Heart right ventricle (tissue), 16 donors: ENCODE data around the gene FBXO45. TPM values are rescaled to one million over a fixed set of nuclear protein-coding genes. Genes with fewer than 3 reads are reported as not detected.
A peak's percentile ranks its signal among the peaks of the same experiment; 100 is the strongest.

Experiments
- ATAC-seq, 8 donors: fragments of 200-7000 bp; cut with Tn5 transposase; one replicate each; pipeline ENCODE4 v1.9.1; 2020; ENCODE audit warnings: mild to moderate bottlenecking in 8 of 8, moderate library complexity in 8 of 8, moderate number of reproducible peaks in 1 of 8
- DNase-seq, 2 donors: peaks; one replicate each; pipeline ENCODE4 v3.0.0-alpha.2; 2020
- H3K27ac ChIP-seq, 10 donors: fragments of 200-600 bp; sonication (generic) in 2 of 10; one replicate each; pipeline versions ENCODE4 v1.5.0 to v1.8.0; 2020 to 2022; ENCODE audit warnings: mild to moderate bottlenecking in 3 of 10
- H3K27me3 ChIP-seq, 7 donors: fragments of 200-600 bp; one replicate each; pipeline ENCODE4 v1.8.0; 2021 to 2022; ENCODE audit warnings: mild to moderate bottlenecking in 2 of 7
- H3K36me3 ChIP-seq, 9 donors: fragments of 200-600 bp; sonication (generic) in 1 of 9; one replicate each; pipeline versions ENCODE4 v1.5.0 to v1.8.0; 2020 to 2022; ENCODE audit warnings: mild to moderate bottlenecking in 2 of 9
- H3K4me1 ChIP-seq, 9 donors: fragments of 200-600 bp; sonication (generic) in 1 of 9; one replicate each; pipeline versions ENCODE4 v1.5.0 to v1.8.0; 2020 to 2022; ENCODE audit warnings: mild to moderate bottlenecking in 4 of 9
- H3K4me3 ChIP-seq, 10 donors: fragments of 200-600 bp; sonication (generic) in 2 of 10; one replicate each; pipeline versions ENCODE4 v1.5.0 to v1.8.0; 2020 to 2022; ENCODE audit warnings: mild to moderate bottlenecking in 7 of 10, moderate library complexity in 2 of 10
- H3K9me3 ChIP-seq, 11 donors: fragments of 200-600 bp in 10 of 11; sonication (generic) in 2 of 11; one replicate each; pipeline versions ENCODE4 v1.5.0 to v1.8.0; 2013 to 2022; ENCODE audit warnings: mild to moderate bottlenecking in 2 of 11, control low read depth in 1 of 11, moderate library complexity in 1 of 11
- CTCF ChIP-seq, 9 donors: fragments of 200-600 bp; sonication (generic) in 2 of 9; IDR thresholded peaks; one replicate each; pipeline versions ENCODE4 v1.5.0 to v1.8.0; 2021 to 2022; ENCODE audit warnings: antibody characterized with exemption in 9 of 9, mild to moderate bottlenecking in 5 of 9, moderate library complexity in 1 of 9
- WGBS, 2 donors: extraction: QIAGEN DNeasy Blood & Tissue Kit; methylation state at CpG; one replicate each; pipeline ENCODE4 v1.1.7; 2013; ENCODE audit warnings: inconsistent platforms in 1 of 2; 5-methylcytosine and 5-hydroxymethylcytosine counted together
- intact Hi-C, 10 donors: fragments of 100-400 bp; cut with DNase I; formaldehyde crosslinking; loops; one replicate each; pipeline versions ENCODE4 v1.11.1 to v1.14.2; 2022
- polyA plus RNA-seq, 2 donors: library from polyadenylated mRNA; stranded (reverse); fragments of 200-250 nt; gene quantifications; one replicate each; pipeline ENCODE4 v1.2.3, GENCODE V29; 2013
- total RNA-seq, 10 donors: library from RNA; stranded (reverse); fragmentation: NEBNext Ultra II Directional in 3 of 10; extraction: Animal tissue kit (Norgen Biotek cat#: 25700) in 3 of 10; gene quantifications; one replicate each; pipeline versions ENCODE4 v1.2.1 to v1.2.4, GENCODE V29; 2021 to 2023
- donor health status: Arrhythmogenic right ventricular cardiomyopathy.
- donor health status: ischemic (EF 13 %, LVEDD 7.1; RV severe dilation, severe dysfunction).
- donor health status: healthy with polysubstance abuse.
- donor health status: DM: no; HTN: yes; CAD: no.
- donor health status: DM: no; HTN: no; CAD: no.
- donor health status: ischemic (EF 25% LVEDD 6.9; RV normal size, moderate dysfunction).
- donor health status: ischemic (EF 25% LVEDD 5.7; RV mildly dilated, moderate dysfunction).
- donor health status: healthy.
- donor health status: DM: yes; HTN: yes; CAD: no.
- donor health status: Ischemic cardiomyopathy.
- donor health status: ischemic (EF 35%, LVEDD 5.7; RV mildly dilated, moderate dysfunction).
- donor health status: nonischemic (EF 11% LVEDD 7.7; RV severe dilation, severe dysfunction).
- donor health status: DM: yes; HTN: yes; CAD: no.
- donor health status: PGD.
- donor health status: ischemic (EF 29% LVEDD 5.4; RV normal size, mild dysfunction).
- donor health status: nonischemic (EF 23%, LVEDD 6.1; RV moderate dilation, normal function).

The FBXO45 gene
- total and polyA plus RNA-seq, 12 donors = 2.0 to 10.2 (median 5.8) TPM

GRCh38 chr3:196523841-196524240 is 44.6 kb upstream of the FBXO45 start:
- H3K27ac ChIP-seq = no peak overlapping the region
- ATAC-seq (no peak), DNase-seq (no peak)
- H3K9me3 ChIP-seq = peaks cover 0 to 39% (median 18%) of the 10 kb centered on the region in 11 donors
- no peak overlapping the region for H3K4me3 ChIP-seq
- H3K27me3 ChIP-seq = peaks cover 0 to 5% (median 0%) of the 10 kb centered on the region in 7 donors
- peaks cover 0 to 8% (median 3%) of the 10 kb centered on the region in 9 donors for H3K4me1 ChIP-seq
- H3K36me3 ChIP-seq = no peaks in the 10 kb centered on the region
- no peak for TF ChIP-seq CTCF (IDR thresholded peaks at IDR 0.05)
- 93 to 96% methylated on average over 4 of the region's 4 CpGs for WGBS, 2 donors
- intact Hi-C loops = loop anchor here in 3 of 10 donors (5.0 to 10.0 kb wide), 2 partner anchors 272 to 279 kb away; no protein-coding TSS in a partner anchor

GRCh38 chr3:196524527-196524926 is 43.9 kb upstream of the FBXO45 start:
- no peak overlapping the region for H3K27ac ChIP-seq
- intact Hi-C loops = loop anchor here in 3 of 10 donors (5.0 to 10.0 kb wide), 2 partner anchors 272 to 280 kb away; no protein-coding TSS in a partner anchor
- 49 to 59% methylated on average over 5 of the region's 5 CpGs for WGBS, 2 donors

GRCh38 chr3:196525141-196525540 is 43.3 kb upstream of the FBXO45 start:
- no peak overlapping the region for H3K27ac ChIP-seq
- ATAC-seq (no peak), DNase-seq (no peak)
- intact Hi-C loops = loop anchor here in 2 of 10 donors (5.0 to 10.0 kb wide), 2 partner anchors 162 to 280 kb away; no protein-coding TSS in a partner anchor
- H3K9me3 ChIP-seq = peaks cover 0 to 26% (median 5%) of the 10 kb centered on the region in 11 donors
- no peak for TF ChIP-seq CTCF (IDR thresholded peaks at IDR 0.05)
- peaks cover 0 to 10% (median 3%) of the 10 kb centered on the region in 9 donors for H3K4me1 ChIP-seq
- H3K4me3 ChIP-seq = no peak overlapping the region
- H3K27me3 ChIP-seq = peaks cover 0 to 9% (median 0%) of the 10 kb centered on the region in 7 donors
- WGBS, 2 donors = 72 to 81% methylated on average over 4 of the region's 4 CpGs
- no peaks in the 10 kb centered on the region for H3K36me3 ChIP-seq

More at GRCh38 chr3:196524527-196524926, 43.9 kb upstream of the FBXO45 start:
- H3K36me3 ChIP-seq = no peaks in the 10 kb centered on the region
- no peak overlapping the region for H3K4me3 ChIP-seq
- peaks cover 0 to 32% (median 11%) of the 10 kb centered on the region in 11 donors for H3K9me3 ChIP-seq
- no peak for ATAC-seq
- no peak for DNase-seq
- peaks cover 0 to 9% (median 0%) of the 10 kb centered on the region in 7 donors for H3K27me3 ChIP-seq
- peaks cover 0 to 10% (median 3%) of the 10 kb centered on the region in 9 donors for H3K4me1 ChIP-seq
- peak in 1 of 9 donors; percentile 13 for TF ChIP-seq CTCF (IDR thresholded peaks at IDR 0.05)

- intact Hi-C loops = loop anchor here in 2 of 10 donors (5.0 to 10.0 kb wide), 2 partner anchors 159 to 284 kb away; no protein-coding TSS in a partner anchor
- DNase-seq = peak; percentile 32 to 83
These were observed 39.7 kb upstream of the FBXO45 start for GRCh38 chr3:196528639-196529233.

More at GRCh38 chr3:196528639-196529233, 39.7 kb upstream of the FBXO45 start:
- TF ChIP-seq CTCF (IDR thresholded peaks at IDR 0.05) = peak; percentile 37 to 92 (median 74)
- Histone ChIP-seq H3K27me3 (peaks cover 0 to 10% (median 0%) of the 10 kb centered on the region in 7 donors), H3K36me3 (no peaks in the 10 kb centered on the region), H3K4me1 (peaks cover 0 to 10% (median 3%) of the 10 kb centered on the region in 9 donors), H3K9me3 (peaks cover 0 to 9% (median 0%) of the 10 kb centered on the region in 11 donors), H3K27ac (peak overlapping the region in 3 of 10 donors; percentile 56 to 70 (median 57)), H3K4me3 (peak overlapping the region; percentile 21 to 60 (median 46))
- 5% methylated on average over 50 to 52 of the region's 52 CpGs for WGBS, 2 donors
- ATAC-seq = peak; percentile 87 to 99 (median 96)
